HCT116 (cell line): ENCODE measurements around the gene KNCN. TPM values are rescaled to one million over a fixed set of nuclear protein-coding genes. Genes with fewer than 3 reads are reported as not detected.

ENCODE experiments used
- ATAC-seq: fragments of 200-7000 bp; cut with Tn5 transposase; 2 replicates; pipeline ENCODE4 v1.9.1; 2020; ENCODE audit warnings: mild to moderate bottlenecking, moderate library complexity
- BruUV-seq: library from RNA; stranded (reverse); fragments of 400-500 nt; replicated peaks from 2 replicates; lab custom pipeline; 2021; lab: Mats Ljungman, UMichigan
- CTCF ChIA-PET: fragments of 300-600 bp; sonication (Branson Sonifier 250); formaldehyde crosslinking; loops from one replicate; lab custom pipeline; 2021; ENCODE audit warnings: antibody characterized with exemption; lab: Charles Lee
- POLR2A ChIA-PET: fragments of 300-600, 350-600 bp; sonication (Branson Sonifier 250); formaldehyde crosslinking; loops from one replicate; lab custom pipeline; 2021; ENCODE audit warnings: antibody characterized with exemption; lab: Charles Lee
- RAD21 ChIA-PET, 2 experiments: fragments of 300-600 bp; sonication (Branson Sonifier 250); formaldehyde crosslinking; loops; one replicate each; lab custom pipeline; 2023; ENCODE audit warnings: low total read pairs in 2 of 2; ENCODE audit not compliant: uncharacterized antibody in 2 of 2, unreplicated experiment in 2 of 2, low non-redundant PET in 1 of 2; lab: Charles Lee
- DNase-seq: peaks from one replicate; pipeline ENCODE4 v3.0.0-alpha.2; 2010; ENCODE audit warnings: low read depth, low spot score
- H2AFZ ChIP-seq: fragments of 200-600 bp; shearing (Covaris generic), sonication (generic); 2 replicates; pipeline ENCODE4 v1.6.1; 2017; ENCODE audit warnings: low read depth, mixed run types, mixed read lengths, antibody characterized with exemption, low read length; ENCODE audit not compliant: poor library complexity, severe bottlenecking
- H3K27ac ChIP-seq: 2 replicates; pipeline ENCODE4 v1.5.1; 2012; ENCODE audit warnings: low read depth, low read length
- H3K27me3 ChIP-seq: fragments of 200-600 bp; sonication (generic); 2 replicates; pipeline ENCODE4 v1.6.1; 2016; ENCODE audit warnings: mixed run types, low read length, mixed read lengths; ENCODE audit not compliant: insufficient read depth
- H3K36me3 ChIP-seq, 2 experiments: fragments of 200-500 bp in 1 of 2; fragments of 200-600 bp in 1 of 2; sonication (Bioruptor generic) in 1 of 2; sonication (generic) in 1 of 2; 2 replicates each; pipeline versions ENCODE4 v1.5.1 to v1.6.1; 2014 to 2016; ENCODE audit warnings: low read length in 2 of 2, inconsistent platforms in 1 of 2, mixed read lengths in 1 of 2, mixed run types in 1 of 2; ENCODE audit not compliant: insufficient read depth in 2 of 2, control insufficient read depth in 1 of 2
- H3K4me1 ChIP-seq, 2 experiments: fragments of 200-600 bp in 1 of 2; sonication (generic) in 1 of 2; 2 replicates each; pipeline versions ENCODE4 v1.5.1 to v1.6.1; 2012 to 2017; ENCODE audit warnings: low read length in 2 of 2, inconsistent platforms in 1 of 2, mild to moderate bottlenecking in 1 of 2, mixed read lengths in 1 of 2, mixed run types in 1 of 2, moderate library complexity in 1 of 2; ENCODE audit not compliant: insufficient read depth in 2 of 2, control insufficient read depth in 1 of 2
- H3K4me2 ChIP-seq: fragments of 200-600 bp; sonication (generic); 2 replicates; pipeline ENCODE4 v1.6.1; 2017; ENCODE audit warnings: mixed run types, low read length, mixed read lengths
- H3K4me3 ChIP-seq, 2 experiments: fragments of 200-600 bp in 1 of 2; sonication (generic) in 1 of 2; replicated peaks in 1 of 2; 2 replicates each; pipeline ENCODE4 v1.5.1; 2011 to 2016; ENCODE audit warnings: low read length in 2 of 2, control low read depth in 1 of 2, low read depth in 1 of 2, mild to moderate bottlenecking in 1 of 2, mixed read lengths in 1 of 2, mixed run types in 1 of 2
- H3K79me2 ChIP-seq: fragments of 200-600 bp; sonication (generic); 2 replicates; pipeline ENCODE4 v1.6.1; 2017; ENCODE audit warnings: mild to moderate bottlenecking, mixed run types, low read length, moderate library complexity, mixed read lengths; ENCODE audit not compliant: insufficient read depth
- H3K9ac ChIP-seq: fragments of 200-600 bp; sonication (generic); 2 replicates; pipeline ENCODE4 v1.6.1; 2016; ENCODE audit warnings: low read length, mixed read lengths
- H3K9me2 ChIP-seq: fragments of 200-600 bp; sonication (generic), shearing (Covaris generic); 2 replicates; pipeline ENCODE4 v1.6.1; 2017; ENCODE audit warnings: mixed run types, mild to moderate bottlenecking, moderate library complexity; ENCODE audit not compliant: insufficient read depth
- H3K9me3 ChIP-seq, 2 experiments: fragments of 200-500 bp in 1 of 2; fragments of 200-600 bp in 1 of 2; sonication (Bioruptor generic) in 1 of 2; sonication (generic) in 1 of 2; 2 replicates each; pipeline ENCODE4 v1.6.1; 2014 to 2017; ENCODE audit warnings: low read length in 2 of 2, mixed read lengths in 2 of 2, inconsistent platforms in 1 of 2, low read depth in 1 of 2, mild to moderate bottlenecking in 1 of 2, mixed run types in 1 of 2, moderate library complexity in 1 of 2; ENCODE audit not compliant: control insufficient read depth in 1 of 2, insufficient read depth in 1 of 2
- H4K20me1 ChIP-seq: fragments of 200-600 bp; sonication (generic), shearing (Covaris generic); 2 replicates; pipeline ENCODE4 v1.6.1; 2017; ENCODE audit warnings: mixed run types, mild to moderate bottlenecking, moderate library complexity; ENCODE audit not compliant: insufficient read depth
- ATF3 ChIP-seq: IDR thresholded peaks from 2 replicates; pipeline ENCODE4 v1.6.1; 2012
- CTCF ChIP-seq, 3 experiments: fragments of 200-600 bp in 1 of 3; sonication (generic) in 1 of 3; IDR thresholded peaks in 2 of 3; conservative IDR thresholded peaks in 1 of 3; 2 replicates each; pipeline ENCODE4 v1.5.1; 2012 to 2017; ENCODE audit warnings: low read depth in 2 of 3, low read length in 2 of 3, antibody characterized with exemption in 1 of 3, borderline replicate concordance in 1 of 3, control low read depth in 1 of 3, mild to moderate bottlenecking in 1 of 3, mixed read lengths in 1 of 3, mixed run types in 1 of 3, moderate library complexity in 1 of 3; ENCODE audit not compliant: insufficient read depth in 1 of 3
- POLR2A ChIP-seq: IDR thresholded peaks from 2 replicates; pipeline ENCODE4 v1.7.0; 2011; ENCODE audit warnings: borderline replicate concordance; ENCODE audit not compliant: insufficient read depth, insufficient read length; ENCODE audit errors: extremely low read depth
- REST ChIP-seq: IDR thresholded peaks from 2 replicates; pipeline ENCODE4 v1.6.1; 2012; ENCODE audit warnings: low read depth
- ZNF274 ChIP-seq: fragments of 200-500 bp; sonication (Bioruptor generic); IDR thresholded peaks from 2 replicates; pipeline ENCODE4 v1.6.1; 2014; ENCODE audit warnings: mild to moderate bottlenecking, low read depth, low read length, inconsistent platforms
- intact Hi-C: fragments of 100-400 bp; cut with micrococcal nuclease; formaldehyde crosslinking; loops from 2 replicates; pipeline ENCODE4 v1.10.0; 2022
- total RNA-seq: library from RNA; stranded (reverse); gene quantifications from one replicate; pipeline ENCODE4 v1.2.1, GENCODE V29; 2021; ENCODE audit not compliant: unreplicated experiment

Gene KNCN
- total RNA-seq, 1 experiment from 2014 or later = not detected

- Histone ChIP-seq H2AFZ (no peak overlapping the region), H3K4me3 (no peak overlapping the region), H3K79me2 (no peaks in the 10 kb centered on the region), H3K4me2 (no peak overlapping the region), H4K20me1 (no peaks in the 10 kb centered on the region), H3K4me1 (peaks cover 37 to 44% of the 10 kb centered on the region in 2 experiments), H3K36me3 (no peaks in the 10 kb centered on the region), H3K9me2 (no peaks in the 10 kb centered on the region), H3K27ac (no peak overlapping the region), H3K27me3 (no peaks in the 10 kb centered on the region), H3K9me3 (no peaks in the 10 kb centered on the region), H3K9ac (no peak overlapping the region)
- ATAC-seq (no peak), DNase-seq (no peak)
- ChIA-PET CTCF (no interaction called here), RAD21 (no interaction called here), POLR2A (no interaction called here)
- intact Hi-C loops = no loop called here
- no TSS peak for BruUV-seq
- TF ChIP-seq POLR2A = no peak
- TF ChIP-seq ZNF274 = no peak
- no peak for TF ChIP-seq REST
- TF ChIP-seq ATF3 = no peak
- no peak for TF ChIP-seq CTCF (IDR thresholded peaks at IDR 0.05 in 2 of 3, conservative IDR thresholded peaks at IDR 0.05 in 1 of 3; ENCODE audit: borderline replicate concordance in 1 of 3, insufficient read depth in 1 of 3, low read depth in 2 of 3, low read length in 2 of 3)
Observed at GRCh38 chr1:46515576-46515975, 35.9 kb downstream of the KNCN start.
